GM23248 (cell line): ENCODE measurements around the gene SOBP. TPM values are rescaled to one million over a fixed set of nuclear protein-coding genes. Genes with fewer than 3 reads are reported as not detected.

Experiments
- DNase-seq: peaks from one replicate; pipeline ENCODE4 v3.0.0-alpha.2; 2015
- H2AFZ ChIP-seq: fragments of 200-600 bp; sonication (generic); 2 replicates; pipeline ENCODE4 v1.6.1; 2016; ENCODE audit warnings: antibody characterized with exemption
- H3F3A ChIP-seq: fragments of 200-600 bp; sonication (generic); 2 replicates; pipeline ENCODE4 v1.6.1; 2016; ENCODE audit warnings: mild to moderate bottlenecking, antibody characterized with exemption, mixed run types; ENCODE audit not compliant: insufficient read depth
- H3K27ac ChIP-seq: fragments of 200-600 bp; sonication (generic); 2 replicates; pipeline ENCODE4 v1.5.1; 2016; ENCODE audit warnings: mild to moderate bottlenecking
- H3K27me3 ChIP-seq: fragments of 200-600 bp; sonication (generic); replicated peaks from 2 replicates; pipeline ENCODE4 v1.6.1; 2016; ENCODE audit warnings: mild to moderate bottlenecking; ENCODE audit not compliant: insufficient read depth
- H3K36me3 ChIP-seq: fragments of 200-600 bp; sonication (generic); 2 replicates; pipeline ENCODE4 v1.6.1; 2016; ENCODE audit warnings: low read depth, mild to moderate bottlenecking
- H3K4me1 ChIP-seq: fragments of 200-600 bp; sonication (generic); 2 replicates; pipeline ENCODE4 v1.6.1; 2016; ENCODE audit warnings: mild to moderate bottlenecking; ENCODE audit not compliant: insufficient read depth
- H3K4me2 ChIP-seq: fragments of 200-600 bp; sonication (generic); one replicate; pipeline ENCODE4 v1.6.1; 2016; ENCODE audit warnings: mild to moderate bottlenecking; ENCODE audit not compliant: unreplicated experiment
- H3K4me3 ChIP-seq: fragments of 200-600 bp; sonication (generic); 2 replicates; pipeline ENCODE4 v1.5.1; 2016; ENCODE audit warnings: mild to moderate bottlenecking
- H3K79me2 ChIP-seq: fragments of 200-600 bp; sonication (generic); 2 replicates; pipeline ENCODE4 v1.6.1; 2016; ENCODE audit warnings: mild to moderate bottlenecking; ENCODE audit not compliant: insufficient read depth
- H3K9ac ChIP-seq: fragments of 200-600 bp; sonication (generic); 2 replicates; pipeline ENCODE4 v1.6.1; 2016; ENCODE audit warnings: mild to moderate bottlenecking
- H3K9me2 ChIP-seq: fragments of 200-600 bp; sonication (generic); 2 replicates; pipeline ENCODE4 v1.6.1; 2016; ENCODE audit warnings: mixed run types, mild to moderate bottlenecking, moderate library complexity; ENCODE audit not compliant: insufficient read depth
- H3K9me3 ChIP-seq: fragments of 200-600 bp; sonication (generic); one replicate; pipeline ENCODE4 v1.6.1; 2017; ENCODE audit warnings: low read depth
- H4K20me1 ChIP-seq: fragments of 200-600 bp; sonication (generic); 2 replicates; pipeline ENCODE4 v1.6.0; 2016; ENCODE audit not compliant: insufficient read depth
- EZH2 ChIP-seq: fragments of 200-600 bp; sonication (generic); IDR thresholded peaks from 2 replicates; pipeline ENCODE4 v1.6.1; 2018; ENCODE audit warnings: antibody characterized with exemption, mild to moderate bottlenecking; ENCODE audit not compliant: insufficient read depth, poor library complexity, severe bottlenecking
- EZH2phosphoT487 ChIP-seq: fragments of 200-600 bp; sonication (generic); IDR thresholded peaks from 2 replicates; pipeline ENCODE4 v1.6.1; 2018; ENCODE audit warnings: antibody characterized with exemption, moderate library complexity, mild to moderate bottlenecking, low read depth; ENCODE audit not compliant: insufficient read depth
- WGBS, 2 experiments: methylation state at CpG; one replicate each; pipeline ENCODE4 v1.1.6; 2015 to 2017; ENCODE audit warnings: low lambda C conversion rate in 2 of 2, low coverage in 1 of 2; ENCODE audit errors: missing lambda C conversion rate in 2 of 2; 5-methylcytosine and 5-hydroxymethylcytosine counted together
- in situ Hi-C: fragments of 300-500 bp; cut with MboI; formaldehyde crosslinking; loops from 2 replicates; pipeline ENCODE4 v1.15.0; 2020
- polyA plus RNA-seq: library from polyadenylated mRNA; unstranded; fragments of >200 nt; fragmentation: Nextera tagmentation; extraction: Ambion mirVana; gene quantifications from 2 replicates; pipeline ENCODE4 v1.2.1, GENCODE V29; 2016
- total RNA-seq: library from RNA; depleted of rRNA; stranded (reverse); fragments of >200 nt; shearing (Covaris generic); gene quantifications from 2 replicates; pipeline ENCODE4 v1.2.3, GENCODE V29; 2014

Gene SOBP
- total and polyA plus RNA-seq, 2 experiments from 2014 or later: 0.38 to 0.97 TPM

- H3K27ac ChIP-seq: no peak overlapping the region
- H4K20me1 ChIP-seq: no peaks in the 10 kb centered on the region
- TF ChIP-seq EZH2phosphoT487 (no peak), EZH2 (no peak)
- H3K79me2 ChIP-seq: no peaks in the 10 kb centered on the region
- peaks cover under 1% of the 10 kb centered on the region; the same call in 1 of the 2 replicates for H3K4me1 ChIP-seq
- WGBS, 2 experiments: 92 to 98% methylated on average over 3 to 4 of the region's 4 CpGs
- no peaks in the 10 kb centered on the region for H3K9me3 ChIP-seq
- no peaks in the 10 kb centered on the region for H3K36me3 ChIP-seq
- H3K4me3 ChIP-seq: no peak overlapping the region
- no peaks in the 10 kb centered on the region for H3K27me3 ChIP-seq
- no peak overlapping the region for H3K9ac ChIP-seq
- no peak overlapping the region for H2AFZ ChIP-seq
- in situ Hi-C loops: no loop called here
- no peak for DNase-seq
- no peaks in the 10 kb centered on the region for H3K9me2 ChIP-seq
- H3F3A ChIP-seq: no peaks in the 10 kb centered on the region
- no peak overlapping the region for H3K4me2 ChIP-seq
These were observed 116.5 kb downstream of the SOBP start for GRCh38 chr6:107606407-107606806.

GRCh38 chr6:107607116-107607515, 117.2 kb downstream of the SOBP start:
- no peaks in the 10 kb centered on the region for H3K36me3 ChIP-seq
- 74 to 86% methylated on average over 4 of the region's 4 CpGs for WGBS, 2 experiments
- TF ChIP-seq EZH2: no peak
- TF ChIP-seq EZH2phosphoT487: no peak
- H4K20me1 ChIP-seq: no peaks in the 10 kb centered on the region
- H3K4me2 ChIP-seq: no peak overlapping the region
- no peaks in the 10 kb centered on the region for H3K4me1 ChIP-seq
- DNase-seq: no peak
- no peak overlapping the region for H2AFZ ChIP-seq
- H3K9me3 ChIP-seq: no peaks in the 10 kb centered on the region
- H3K79me2 ChIP-seq: no peaks in the 10 kb centered on the region
- H3F3A ChIP-seq: no peaks in the 10 kb centered on the region
- in situ Hi-C loops: no loop called here
- no peaks in the 10 kb centered on the region for H3K9me2 ChIP-seq
- H3K9ac ChIP-seq: no peak overlapping the region
- no peaks in the 10 kb centered on the region for H3K27me3 ChIP-seq
- no peak overlapping the region for H3K4me3 ChIP-seq
- no peak overlapping the region for H3K27ac ChIP-seq

- no peaks in the 10 kb centered on the region for H3K4me1 ChIP-seq
- no peaks in the 10 kb centered on the region for H4K20me1 ChIP-seq
- H3K79me2 ChIP-seq: no peaks in the 10 kb centered on the region
- TF ChIP-seq EZH2: no peak
- no peak for TF ChIP-seq EZH2phosphoT487
- no peak overlapping the region for H3K4me2 ChIP-seq
- H3K9me2 ChIP-seq: no peaks in the 10 kb centered on the region
- no peaks in the 10 kb centered on the region for H3K27me3 ChIP-seq
- H2AFZ ChIP-seq: no peak overlapping the region
- no peak for DNase-seq
- no peak overlapping the region for H3K27ac ChIP-seq
- no peaks in the 10 kb centered on the region for H3K9me3 ChIP-seq
- H3K36me3 ChIP-seq: no peaks in the 10 kb centered on the region
- H3F3A ChIP-seq: no peaks in the 10 kb centered on the region
- no peak overlapping the region for H3K9ac ChIP-seq
- in situ Hi-C loops: no loop called here
- WGBS, 2 experiments: 74 to 79% methylated on average over 11 of the region's 11 CpGs
- no peak overlapping the region for H3K4me3 ChIP-seq
These were observed 121.3 kb downstream of the SOBP start for GRCh38 chr6:107611094-107611810.

GRCh38 chr6:107612762-107613415, 123.0 kb downstream of the SOBP start:
- H3K4me3 ChIP-seq: no peak overlapping the region
- no peaks in the 10 kb centered on the region for H3K9me3 ChIP-seq
- no peaks in the 10 kb centered on the region for H3K27me3 ChIP-seq
- H2AFZ ChIP-seq: no peak overlapping the region
- H3K27ac ChIP-seq: no peak overlapping the region
- H3K9me2 ChIP-seq: no peaks in the 10 kb centered on the region
- in situ Hi-C loops: no loop called here
- H3K9ac ChIP-seq: no peak overlapping the region
- no peak for TF ChIP-seq EZH2
- TF ChIP-seq EZH2phosphoT487: no peak
- DNase-seq: no peak
- WGBS, 2 experiments: 88 to 95% methylated on average over 3 of the region's 3 CpGs
- H3K79me2 ChIP-seq: no peaks in the 10 kb centered on the region
- H3K4me2 ChIP-seq: no peak overlapping the region
- no peaks in the 10 kb centered on the region for H3K36me3 ChIP-seq
- no peaks in the 10 kb centered on the region for H3K4me1 ChIP-seq
- H3F3A ChIP-seq: no peaks in the 10 kb centered on the region
- H4K20me1 ChIP-seq: no peaks in the 10 kb centered on the region
